Measurements from ENCODE around the gene DGCR8. TPM values are rescaled to one million over a fixed set of nuclear protein-coding genes. Genes with fewer than 3 reads are reported as not detected.

DGCR8 gene
- total RNA-seq, 1 donor: 30.7 TPM

DNA sequence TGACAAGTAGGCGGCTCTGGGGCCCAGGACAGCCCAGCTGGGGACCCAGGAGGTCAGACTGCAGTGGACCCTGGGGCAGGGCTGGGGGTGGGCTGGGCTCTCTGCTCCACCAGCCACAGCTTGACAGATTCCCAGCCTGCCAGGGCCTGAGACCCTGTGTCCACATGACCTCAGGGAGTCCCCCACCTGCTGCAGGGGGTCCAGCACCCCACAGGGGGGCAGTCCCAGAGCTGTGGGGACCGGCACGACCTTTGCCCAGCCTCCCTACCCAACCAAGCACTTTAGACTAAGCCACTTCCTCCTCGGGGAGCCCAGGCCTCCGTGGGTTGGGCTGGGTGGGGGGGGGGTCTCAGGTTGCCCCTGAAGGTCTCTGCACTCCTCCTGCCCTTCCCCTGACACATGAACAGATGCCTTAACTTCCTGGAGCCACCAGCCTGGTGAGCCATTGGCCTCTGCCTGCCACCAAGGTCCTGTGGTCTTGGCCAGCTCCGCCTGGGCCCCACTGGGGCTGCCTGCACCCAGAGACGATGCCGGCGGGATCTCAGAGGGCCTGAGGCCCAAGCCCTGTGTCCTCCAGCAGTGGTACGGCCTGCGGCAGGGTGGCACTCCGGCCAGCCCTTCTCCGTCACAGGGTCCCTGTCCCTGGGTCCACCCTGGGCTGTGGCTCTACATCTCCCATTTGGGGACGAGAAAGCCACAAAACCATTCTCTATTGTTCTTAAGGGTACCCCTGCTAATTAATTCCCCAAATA, 67.4 kb downstream of the DGCR8 start:
- no peak for TF ChIP-seq CTCF (IDR thresholded peaks at IDR 0.05; ENCODE audit: insufficient read depth, low read depth, low read length)
- DNase-seq (ENCODE audit: low read depth): no peak
- H3K4me3 ChIP-seq (ENCODE audit: low read depth, low read length): no peak overlapping the region

- TF ChIP-seq CTCF (IDR thresholded peaks at IDR 0.05; ENCODE audit: insufficient read depth, low read depth, low read length): no peak
- no peak for DNase-seq (ENCODE audit: low read depth)
Measured at GRCh38 chr22:20148414-20148813, 68.4 kb downstream of the DGCR8 start.

DNA sequence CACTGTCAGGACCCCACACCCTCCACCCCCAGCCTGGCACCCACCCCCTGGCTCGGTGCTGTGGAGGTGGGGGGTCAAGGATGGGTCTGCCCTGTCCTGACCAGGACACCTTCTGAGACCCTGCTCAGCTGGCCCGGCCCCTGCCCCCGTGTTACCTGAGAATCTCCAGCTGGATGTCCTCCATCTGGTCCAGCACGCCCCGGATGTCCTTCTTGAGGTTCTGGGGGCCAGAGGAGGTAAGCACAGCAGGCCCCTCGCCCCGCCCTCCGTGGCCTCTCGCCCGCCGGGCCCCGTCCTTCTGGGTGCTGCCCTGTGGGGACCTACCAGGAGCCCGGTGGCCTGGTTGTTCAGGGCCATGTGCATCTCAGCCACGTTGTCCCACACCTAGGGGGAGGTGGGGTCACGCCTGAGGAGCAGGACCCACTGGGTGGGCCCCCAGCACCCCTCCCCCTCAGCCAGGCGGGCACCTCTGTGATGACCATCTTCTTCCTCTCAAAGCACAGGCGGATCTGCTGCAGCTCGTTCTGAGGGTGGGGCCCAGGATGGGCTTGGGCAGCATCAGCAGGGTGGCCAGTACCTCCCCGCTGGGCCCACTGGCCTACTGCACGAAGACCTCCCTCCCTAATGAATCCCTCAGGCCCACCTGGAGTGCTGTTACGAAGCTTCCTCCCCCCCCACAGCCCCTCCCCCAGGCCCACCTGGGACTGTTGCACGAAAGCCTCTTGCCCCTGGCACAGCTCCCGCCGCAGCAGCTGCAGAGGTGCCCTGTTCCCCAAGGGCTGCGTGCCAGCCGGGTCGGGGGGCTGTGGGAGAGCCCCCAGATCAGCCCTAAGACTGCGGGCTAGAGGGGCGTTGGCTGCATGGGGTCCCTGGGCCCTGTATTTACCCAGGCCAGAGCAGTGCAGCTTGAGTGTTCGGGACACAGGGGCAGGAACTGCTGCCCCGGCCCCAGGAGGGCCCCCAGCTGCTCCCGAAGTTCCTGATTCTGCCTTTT, 69.5 kb downstream of the DGCR8 start:
- no peak for TF ChIP-seq CTCF (IDR thresholded peaks at IDR 0.05; ENCODE audit: insufficient read depth, low read depth, low read length)
- DNase-seq (ENCODE audit: low read depth): no peak
- no peak overlapping the region for H3K4me3 ChIP-seq (ENCODE audit: low read depth, low read length)

More at GRCh38 chr22:20148414-20148813, 68.4 kb downstream of the DGCR8 start:
- H3K4me3 ChIP-seq (ENCODE audit: low read depth, low read length): no peak overlapping the region

- H3K4me3 ChIP-seq (ENCODE audit: low read depth, low read length): no peak within 1 kb of the TSS
- no peak for DNase-seq (ENCODE audit: low read depth)
- no peak for TF ChIP-seq CTCF (IDR thresholded peaks at IDR 0.05; ENCODE audit: insufficient read depth, low read depth, low read length)
Measured at GRCh38 chr22:20150381-20151275, 70.6 kb downstream of the DGCR8 start, which contains the start of gene CCDC188. CCDC188 (minus strand) TSS chr22:20151055; CDS start chr22:20150986, 69 bp downstream.

DNA sequence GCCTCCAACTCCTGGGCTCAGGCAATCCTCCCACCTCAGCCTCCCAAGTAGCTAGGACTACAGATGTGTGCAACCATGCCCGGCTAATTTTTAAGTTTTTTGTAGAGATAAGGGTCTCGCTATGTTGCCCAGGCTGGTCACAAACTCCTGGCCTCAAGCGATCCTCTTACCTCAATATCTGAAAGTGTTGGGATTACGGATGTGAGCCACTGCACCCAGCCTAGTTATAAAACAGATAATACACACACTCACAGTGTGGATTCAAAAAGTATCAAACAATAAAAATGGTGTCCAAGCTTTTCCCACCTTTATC, 71.2 kb downstream of the DGCR8 start:
- no peak overlapping the region for H3K4me3 ChIP-seq (ENCODE audit: low read depth, low read length)
- DNase-seq (ENCODE audit: low read depth): no peak
- no peak for TF ChIP-seq CTCF (IDR thresholded peaks at IDR 0.05; ENCODE audit: insufficient read depth, low read depth, low read length)

- no peak for DNase-seq (ENCODE audit: low read depth)
- no peak for TF ChIP-seq CTCF (IDR thresholded peaks at IDR 0.05; ENCODE audit: insufficient read depth, low read depth, low read length)
- H3K4me3 ChIP-seq (ENCODE audit: low read depth, low read length): no peak overlapping the region
Measured at GRCh38 chr22:20152464-20152890, 72.4 kb downstream of the DGCR8 start.

Data from fibroblast of villous mesenchyme (primary cell).